Astrocyte (in vitro differentiated cells and primary cell): ENCODE measurements around the gene NRARP. TPM values are rescaled to one million over a fixed set of nuclear protein-coding genes. Genes with fewer than 3 reads are reported as not detected.

Source experiments
- DNase-seq: peaks from one replicate; pipeline ENCODE4 v3.0.0-alpha.2; 2010; ENCODE audit warnings: low read depth
- FAIRE-seq: peaks from 2 replicates; lab custom pipeline; 2011; peaks lifted over from hg19 to GRCh38; lab: Jason Lieb, UNC
- H2AFZ ChIP-seq: 2 replicates; pipeline ENCODE4 v1.6.0; 2012; ENCODE audit warnings: low read depth, low read length, inconsistent platforms
- H3K27ac ChIP-seq: 2 replicates; pipeline ENCODE4 v1.5.1; 2011; ENCODE audit warnings: low read depth, low read length, inconsistent platforms
- H3K27me3 ChIP-seq: 2 replicates; pipeline ENCODE4 v1.6.0; 2011; ENCODE audit warnings: low read length, inconsistent platforms; ENCODE audit not compliant: insufficient read depth
- H3K36me3 ChIP-seq: 2 replicates; pipeline ENCODE4 v1.5.1; 2011; ENCODE audit warnings: low read length, inconsistent platforms; ENCODE audit not compliant: insufficient read depth
- H3K4me1 ChIP-seq: 2 replicates; pipeline ENCODE4 v1.5.1; 2011; ENCODE audit warnings: low read length, inconsistent platforms; ENCODE audit not compliant: insufficient read depth
- H3K4me2 ChIP-seq: 2 replicates; pipeline ENCODE4 v1.6.0; 2012; ENCODE audit warnings: low read length, inconsistent platforms
- H3K4me3 ChIP-seq: 2 replicates; pipeline ENCODE4 v1.5.1; 2011; ENCODE audit warnings: low read depth, mild to moderate bottlenecking, low read length, inconsistent platforms; ENCODE audit not compliant: insufficient read depth
- H3K79me2 ChIP-seq: 2 replicates; pipeline ENCODE4 v1.6.0; 2012; ENCODE audit warnings: mild to moderate bottlenecking, low read length, inconsistent platforms; ENCODE audit not compliant: insufficient read depth
- H3K9ac ChIP-seq: 2 replicates; pipeline ENCODE4 v1.6.0; 2012; ENCODE audit warnings: mild to moderate bottlenecking, low read length, inconsistent platforms
- H3K9me3 ChIP-seq: 2 replicates; pipeline ENCODE4 v1.5.1; 2012; ENCODE audit warnings: low read depth, mild to moderate bottlenecking, low read length, inconsistent platforms; ENCODE audit not compliant: insufficient read depth
- H4K20me1 ChIP-seq: 2 replicates; pipeline ENCODE4 v1.6.0; 2012; ENCODE audit warnings: low read length, inconsistent platforms; ENCODE audit not compliant: insufficient read depth
- H3K27ac Mint-ChIP-seq: one replicate; pipeline ENCODE4 v1.8.0; 2021; ENCODE audit warnings: mild to moderate bottlenecking, mixed read lengths; ENCODE audit not compliant: unreplicated experiment
- H3K27me3 Mint-ChIP-seq: one replicate; pipeline ENCODE4 v1.8.0; 2021; ENCODE audit warnings: low read depth, mixed read lengths; ENCODE audit not compliant: unreplicated experiment
- H3K36me3 Mint-ChIP-seq: one replicate; pipeline ENCODE4 v1.8.0; 2021; ENCODE audit warnings: low read depth, mixed read lengths; ENCODE audit not compliant: unreplicated experiment
- H3K4me1 Mint-ChIP-seq: one replicate; pipeline ENCODE4 v1.8.0; 2021; ENCODE audit warnings: low read depth, mixed read lengths; ENCODE audit not compliant: unreplicated experiment
- H3K4me3 Mint-ChIP-seq: one replicate; pipeline ENCODE4 v1.8.0; 2021; ENCODE audit warnings: mild to moderate bottlenecking, moderate library complexity, mixed read lengths; ENCODE audit not compliant: unreplicated experiment
- H3K9me3 Mint-ChIP-seq: one replicate; pipeline ENCODE4 v1.8.0; 2021; ENCODE audit warnings: mild to moderate bottlenecking, mixed read lengths; ENCODE audit not compliant: unreplicated experiment
- EZH2 ChIP-seq: IDR thresholded peaks from 2 replicates; pipeline ENCODE4 v1.6.1; 2012; ENCODE audit warnings: mild to moderate bottlenecking, low read length, inconsistent platforms; ENCODE audit not compliant: insufficient read depth
- total RNA-seq: library from RNA; stranded (reverse); gene quantifications from 2 replicates; pipeline ENCODE4 v1.2.1, GENCODE V29; 2021
- TF ChIP-seq, protein P1 (sequence below): IDR thresholded peaks from 2 replicates; pipeline ENCODE4 v1.5.1; 2011; ENCODE audit warnings: low read depth, mild to moderate bottlenecking, inconsistent platforms, low read length, moderate library complexity; ENCODE audit not compliant: insufficient read depth

Gene NRARP
- total RNA-seq, 1 donor from 2014 or later: 7.3 TPM

DNA sequence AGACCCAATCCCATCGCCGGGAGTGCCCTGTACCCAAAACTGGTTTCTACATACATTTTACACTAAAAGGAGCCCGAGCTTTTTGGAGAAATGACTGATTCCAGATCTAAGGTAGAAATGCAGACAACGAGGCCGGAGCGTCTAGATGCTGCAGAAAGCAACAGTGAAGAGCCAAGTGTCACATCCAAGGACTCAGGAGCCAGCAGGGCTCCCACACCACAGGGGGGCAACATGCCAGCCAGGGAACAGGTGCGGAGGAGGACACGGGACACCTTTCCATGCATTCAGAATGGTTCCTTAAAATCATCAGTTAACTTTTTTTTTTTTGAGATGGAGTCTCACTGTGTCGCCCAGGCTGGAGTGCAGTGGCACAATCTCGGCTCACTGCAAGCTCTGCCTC, 23.1 kb upstream of the NRARP start:
- Mint-ChIP-seq H3K9me3 (peaks cover 2% of the 10 kb centered on the region), H3K27ac (no peak overlapping the region), H3K36me3 (peaks cover 5% of the 10 kb centered on the region), H3K4me3 (no peak overlapping the region), H3K4me1 (peaks cover 2% of the 10 kb centered on the region), H3K27me3 (peaks cover 10% of the 10 kb centered on the region)
- H3K4me1 ChIP-seq: peaks cover 3% of the 10 kb centered on the region
- no peaks in the 10 kb centered on the region for H4K20me1 ChIP-seq
- FAIRE-seq (no peak), DNase-seq (no peak)
- H3K4me3 ChIP-seq: no peak overlapping the region
- no peaks in the 10 kb centered on the region for H3K27me3 ChIP-seq
- no peaks in the 10 kb centered on the region for H3K79me2 ChIP-seq
- H2AFZ ChIP-seq: no peak overlapping the region
- no peak overlapping the region for H3K4me2 ChIP-seq
- no peak overlapping the region for H3K9ac ChIP-seq
- TF ChIP-seq, protein P1, sequence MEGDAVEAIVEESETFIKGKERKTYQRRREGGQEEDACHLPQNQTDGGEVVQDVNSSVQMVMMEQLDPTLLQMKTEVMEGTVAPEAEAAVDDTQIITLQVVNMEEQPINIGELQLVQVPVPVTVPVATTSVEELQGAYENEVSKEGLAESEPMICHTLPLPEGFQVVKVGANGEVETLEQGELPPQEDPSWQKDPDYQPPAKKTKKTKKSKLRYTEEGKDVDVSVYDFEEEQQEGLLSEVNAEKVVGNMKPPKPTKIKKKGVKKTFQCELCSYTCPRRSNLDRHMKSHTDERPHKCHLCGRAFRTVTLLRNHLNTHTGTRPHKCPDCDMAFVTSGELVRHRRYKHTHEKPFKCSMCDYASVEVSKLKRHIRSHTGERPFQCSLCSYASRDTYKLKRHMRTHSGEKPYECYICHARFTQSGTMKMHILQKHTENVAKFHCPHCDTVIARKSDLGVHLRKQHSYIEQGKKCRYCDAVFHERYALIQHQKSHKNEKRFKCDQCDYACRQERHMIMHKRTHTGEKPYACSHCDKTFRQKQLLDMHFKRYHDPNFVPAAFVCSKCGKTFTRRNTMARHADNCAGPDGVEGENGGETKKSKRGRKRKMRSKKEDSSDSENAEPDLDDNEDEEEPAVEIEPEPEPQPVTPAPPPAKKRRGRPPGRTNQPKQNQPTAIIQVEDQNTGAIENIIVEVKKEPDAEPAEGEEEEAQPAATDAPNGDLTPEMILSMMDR: no peak
- no peak for TF ChIP-seq EZH2
- H3K36me3 ChIP-seq: no peaks in the 10 kb centered on the region
- no peaks in the 10 kb centered on the region for H3K9me3 ChIP-seq
- no peak overlapping the region for H3K27ac ChIP-seq

DNA sequence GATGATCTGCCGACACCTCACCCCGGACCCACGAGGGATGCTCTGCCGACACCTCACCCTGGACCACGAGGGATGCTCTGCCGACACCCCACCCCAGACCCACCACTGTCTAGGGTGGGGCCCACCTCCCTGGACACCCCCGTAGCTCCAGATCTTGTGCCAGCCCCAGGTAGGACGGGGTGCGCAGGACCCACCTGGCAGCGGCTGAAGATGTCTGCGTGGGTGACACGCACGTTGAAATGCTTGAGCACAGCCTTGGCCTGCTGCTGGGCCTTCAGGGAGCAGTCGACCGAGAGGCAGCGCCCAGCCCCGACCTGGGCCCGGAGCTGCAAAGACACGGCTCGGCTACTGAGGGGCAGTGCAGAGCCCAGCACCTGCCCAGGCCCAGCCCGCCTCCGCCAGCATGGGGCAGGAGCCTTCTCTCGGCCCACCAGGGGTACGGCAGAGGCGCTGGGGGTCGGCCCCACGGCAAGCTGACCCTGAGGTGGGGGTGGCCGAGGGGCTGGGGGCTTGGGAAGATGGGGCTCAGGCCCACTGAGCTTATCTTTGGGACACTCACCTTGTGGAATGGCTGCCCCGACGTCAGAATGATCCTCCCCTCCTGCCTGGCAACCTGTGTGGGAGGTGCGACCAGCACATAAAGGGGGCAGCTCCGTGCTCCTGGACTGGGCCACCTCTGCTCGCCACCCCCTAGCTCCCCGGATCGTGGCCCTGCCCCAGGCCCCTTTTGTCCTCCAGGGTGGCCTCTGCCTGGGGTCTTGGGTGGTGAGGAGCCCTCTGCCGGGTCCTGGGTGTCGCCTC, 21.7 kb upstream of the NRARP start:
- FAIRE-seq (no peak), DNase-seq (no peak)
- Histone ChIP-seq H3K27ac (no peak overlapping the region), H2AFZ (no peak overlapping the region), H3K27me3 (no peaks in the 10 kb centered on the region), H3K9ac (no peak overlapping the region), H3K79me2 (no peaks in the 10 kb centered on the region), H3K4me2 (no peak overlapping the region), H3K9me3 (no peaks in the 10 kb centered on the region), H3K36me3 (no peaks in the 10 kb centered on the region), H4K20me1 (no peaks in the 10 kb centered on the region), H3K4me1 (peaks cover 3% of the 10 kb centered on the region), H3K4me3 (no peak overlapping the region)
- Mint-ChIP-seq H3K4me1 (peaks cover 2% of the 10 kb centered on the region), H3K4me3 (no peak overlapping the region), H3K27ac (no peak overlapping the region), H3K27me3 (peaks cover 10% of the 10 kb centered on the region), H3K9me3 (peaks cover 2% of the 10 kb centered on the region), H3K36me3 (peaks cover 5% of the 10 kb centered on the region)
- no peak for TF ChIP-seq EZH2
- TF ChIP-seq, protein P1: no peak
